OCI-M1 (cell line): ENCODE results near the gene CEBPZ.
A peak's percentile ranks its signal among the peaks of the same experiment; 100 is the strongest.

ENCODE experiments used
- DNase-seq: peaks from one replicate; lab custom pipeline; 2025; lab: John Stamatoyannopoulos, UW

The CEBPZ gene

DNA sequence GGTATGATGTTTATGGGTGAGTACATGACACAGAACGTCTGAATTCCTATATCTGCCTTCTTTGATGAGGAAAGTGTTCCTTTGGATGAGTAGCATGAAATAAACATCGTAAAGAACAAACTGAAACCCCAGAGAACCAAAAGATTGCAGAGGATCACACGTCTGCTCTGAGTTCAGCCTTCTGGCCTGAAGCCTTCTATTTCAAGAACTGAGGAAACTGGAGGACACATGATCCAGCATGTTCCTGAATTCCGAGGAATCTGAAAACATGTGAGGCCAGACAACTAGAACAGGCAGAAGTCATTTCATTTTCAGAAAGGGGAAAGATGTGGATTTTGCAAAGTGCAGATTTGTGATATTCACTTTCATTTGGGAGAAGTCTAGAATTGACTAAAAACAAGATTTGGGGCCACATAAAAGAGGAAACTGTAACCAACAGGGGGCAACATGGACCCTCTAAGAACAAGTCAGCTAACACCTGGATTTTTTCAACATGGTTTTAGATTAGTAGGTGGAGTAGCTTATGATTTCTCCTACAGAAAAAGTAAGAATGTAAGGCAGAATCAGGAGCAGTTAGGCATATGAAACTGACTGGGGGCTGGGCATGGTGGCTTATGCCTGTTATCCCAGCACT is 51.3 kb downstream of the CEBPZ start:
- DNase-seq = no peak

DNA sequence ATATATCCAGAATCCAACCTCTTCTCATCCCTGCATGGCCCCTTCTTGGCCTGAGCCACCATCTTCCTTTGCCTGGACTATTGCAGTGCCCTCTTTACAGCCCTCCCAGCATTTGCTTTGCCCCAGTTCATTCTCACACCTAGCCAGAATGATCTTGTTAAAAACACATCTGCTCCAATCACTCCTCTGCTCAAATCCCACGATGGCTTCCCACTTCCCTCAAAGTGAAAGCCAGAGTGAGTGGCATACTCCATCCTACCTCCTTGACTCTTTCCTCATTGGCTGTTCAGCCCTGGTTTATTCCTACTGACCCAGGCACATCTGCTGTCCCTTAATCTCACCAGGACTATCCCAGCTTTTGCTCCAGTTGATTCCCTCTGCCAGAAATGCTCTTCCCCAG is 57.7 kb downstream of the CEBPZ start:
- DNase-seq = no peak

DNA sequence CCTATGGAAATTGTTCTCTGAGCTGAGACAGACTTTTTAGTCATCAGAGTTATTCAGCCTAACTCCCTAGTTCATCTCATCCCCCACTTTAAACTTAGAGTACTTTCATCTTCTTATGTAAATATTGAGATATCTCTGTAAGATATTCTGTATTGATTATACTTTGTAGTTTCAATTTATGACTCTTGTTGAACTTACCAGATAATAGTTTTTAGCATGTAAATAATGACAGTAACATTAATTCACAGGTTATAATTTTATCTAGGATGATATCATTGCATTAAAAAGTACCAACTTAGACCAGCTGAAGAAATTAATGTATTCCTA is 59.8 kb downstream of the CEBPZ start:
- no peak for DNase-seq

DNA sequence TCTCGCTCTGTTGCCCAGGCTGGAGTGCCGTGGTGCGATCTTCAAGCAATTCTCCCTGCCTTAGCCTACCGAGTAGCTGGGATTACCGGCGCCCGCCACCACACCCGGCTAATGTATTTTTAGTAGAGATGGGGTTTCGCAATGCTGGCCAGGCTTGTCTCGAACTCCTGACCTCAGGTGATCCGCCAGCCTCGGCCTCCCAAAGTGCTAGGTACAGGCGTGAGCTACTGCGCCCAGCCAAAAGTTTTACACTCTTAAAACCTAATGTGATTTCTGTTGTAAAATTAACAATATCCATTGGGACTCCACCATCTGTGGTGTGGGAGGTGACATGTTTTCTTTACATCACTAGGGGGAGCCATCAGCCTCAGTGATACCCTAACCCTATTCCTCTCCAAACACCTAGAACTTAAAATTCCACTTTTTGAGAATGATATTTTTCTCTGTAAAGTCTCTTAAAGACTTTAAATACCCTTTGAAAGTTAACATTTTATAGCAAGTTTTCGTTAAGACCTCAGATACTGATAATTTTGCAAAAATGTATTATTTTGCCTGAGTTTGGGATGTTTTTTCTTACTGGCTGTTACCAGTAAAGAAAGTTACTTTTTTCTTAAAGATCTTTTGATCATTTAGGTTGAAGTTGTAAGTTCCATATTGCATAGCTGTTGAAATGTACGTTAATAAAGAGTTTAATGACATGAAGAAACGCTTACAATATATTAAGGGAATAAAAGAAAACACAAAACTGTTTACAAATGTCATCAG is 63.0 kb downstream of the CEBPZ start:
- peak; percentile 71 for DNase-seq

DNA sequence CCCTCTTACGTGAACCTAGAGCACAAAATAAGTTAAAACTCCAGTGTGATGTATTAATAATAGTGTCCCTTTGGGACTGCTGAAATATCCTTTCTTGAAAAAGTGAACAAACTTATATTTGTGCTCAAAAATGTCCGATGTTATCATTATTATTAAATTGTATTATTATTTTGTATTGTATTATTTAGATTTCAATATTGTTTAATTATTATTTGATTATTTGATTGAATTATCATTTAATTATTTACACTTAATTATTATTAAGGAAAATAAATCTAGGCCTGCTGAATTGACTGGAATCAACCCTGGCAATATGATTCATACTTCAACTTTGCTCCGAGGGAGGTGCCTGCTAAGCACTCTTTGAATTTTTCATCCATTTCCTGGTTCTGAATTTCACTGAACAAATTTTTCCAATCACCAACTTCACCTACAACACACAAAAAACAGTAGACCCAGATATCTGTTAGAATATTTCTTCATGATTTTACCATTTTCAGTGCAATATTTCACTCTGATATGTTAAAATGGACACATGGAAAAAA is 63.7 kb downstream of the CEBPZ start:
- no peak for DNase-seq

DNA sequence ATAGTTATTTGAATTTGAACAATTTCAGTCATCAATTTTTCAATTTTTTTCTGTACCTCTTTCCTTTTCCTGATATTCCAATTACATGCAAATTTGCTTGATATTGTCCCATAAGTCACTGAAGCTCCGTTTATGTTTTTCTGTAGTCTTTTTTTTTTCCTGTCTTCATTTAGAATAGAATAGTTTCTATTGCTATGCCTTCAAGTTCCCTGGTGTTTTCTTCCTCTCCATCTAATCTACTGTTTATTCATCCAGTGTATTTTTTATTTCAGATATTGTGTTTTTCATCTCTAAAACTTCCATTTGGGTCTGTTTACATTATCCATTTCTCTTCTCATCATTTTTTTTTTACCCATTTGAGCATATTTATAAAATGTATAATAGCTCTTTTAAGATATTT is 66.6 kb downstream of the CEBPZ start:
- DNase-seq = no peak

DNA sequence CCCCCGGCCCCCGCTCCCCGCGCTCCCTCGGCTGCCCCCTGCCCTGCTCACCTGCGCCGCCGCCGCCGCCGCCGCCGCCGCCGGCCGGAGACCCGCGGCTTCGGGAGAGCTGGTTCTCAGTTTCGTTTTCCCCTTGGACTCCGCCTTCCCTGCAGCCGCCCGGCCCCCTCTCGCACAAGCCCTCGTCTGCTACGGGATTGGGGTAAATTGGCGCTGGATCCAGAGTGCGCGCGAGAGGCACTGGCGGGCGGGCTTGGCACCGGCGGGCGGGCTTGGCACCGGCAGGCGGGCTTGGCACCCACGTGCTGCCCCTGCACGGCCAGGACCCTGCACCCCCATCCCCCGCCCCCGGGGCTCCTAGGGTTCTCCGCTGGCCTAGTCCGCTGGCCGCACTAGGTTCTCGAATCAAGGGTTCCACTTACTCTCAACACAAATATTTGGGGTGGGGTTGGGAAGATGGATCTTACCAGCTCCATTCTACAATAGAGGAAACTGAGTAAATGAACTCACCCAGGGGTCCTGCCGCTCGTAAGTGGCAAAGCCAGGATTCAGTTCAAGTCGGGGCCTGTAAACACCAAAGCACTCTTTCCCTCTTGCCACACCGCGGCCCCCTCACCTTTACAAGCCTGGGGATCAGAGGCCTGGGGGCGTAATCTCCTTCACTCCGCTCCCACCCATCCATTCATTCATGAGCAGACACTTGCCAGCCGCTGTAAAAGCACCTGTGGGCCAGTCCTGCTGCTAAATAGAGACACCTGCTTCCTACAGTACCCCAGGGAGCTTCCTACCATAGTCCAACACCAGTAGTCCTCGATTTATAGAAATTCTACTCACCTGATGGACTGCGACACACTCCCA is 74.3 kb downstream of the CEBPZ start, which contains the start of gene EIF2AK2:
EIF2AK2 (minus strand) TSS at position 124 of the 858 bp plus-strand sequence. CDS start 9,174 bp downstream, outside the sequence.
- peak; percentile 86 for DNase-seq

DNA sequence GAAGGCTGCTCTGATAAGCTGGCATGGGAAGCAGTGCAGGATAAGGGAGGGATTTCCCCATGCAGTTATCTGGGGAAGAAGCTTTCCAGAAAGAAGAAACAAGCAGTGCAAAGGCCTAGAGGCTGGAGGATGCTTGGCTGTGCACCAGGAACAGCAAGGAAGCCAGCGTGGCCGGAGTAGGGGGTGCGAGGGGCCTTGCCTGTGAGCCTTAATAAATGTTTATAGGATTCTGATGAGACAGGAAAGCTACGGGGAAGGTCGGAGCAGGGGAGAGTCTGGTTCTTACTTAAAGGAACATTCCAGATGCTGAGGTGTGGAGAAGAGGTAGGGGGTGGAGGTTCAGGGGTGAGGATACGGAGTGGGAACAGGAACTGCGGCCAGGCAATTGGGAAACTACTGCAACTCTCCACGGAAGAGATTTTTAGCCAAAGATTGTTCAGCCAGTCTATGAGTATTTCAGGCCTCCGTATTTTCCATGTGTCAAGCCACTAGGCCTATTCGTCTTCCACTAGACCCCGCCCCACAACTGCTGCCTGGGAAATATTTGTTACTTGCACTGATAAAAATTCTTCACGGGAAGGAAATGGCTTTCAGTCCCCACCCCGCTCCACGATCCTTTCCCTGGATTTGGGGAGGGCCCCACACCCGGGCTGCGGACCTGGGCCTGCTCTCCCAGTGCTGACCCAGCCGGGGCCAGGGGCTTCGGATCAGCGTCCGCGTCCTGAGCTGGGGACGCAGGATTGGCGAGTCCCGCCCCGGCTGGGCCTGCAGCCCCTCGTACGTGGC is 75.1 kb downstream of the CEBPZ start:
- DNase-seq = peak; percentile 62

DNA sequence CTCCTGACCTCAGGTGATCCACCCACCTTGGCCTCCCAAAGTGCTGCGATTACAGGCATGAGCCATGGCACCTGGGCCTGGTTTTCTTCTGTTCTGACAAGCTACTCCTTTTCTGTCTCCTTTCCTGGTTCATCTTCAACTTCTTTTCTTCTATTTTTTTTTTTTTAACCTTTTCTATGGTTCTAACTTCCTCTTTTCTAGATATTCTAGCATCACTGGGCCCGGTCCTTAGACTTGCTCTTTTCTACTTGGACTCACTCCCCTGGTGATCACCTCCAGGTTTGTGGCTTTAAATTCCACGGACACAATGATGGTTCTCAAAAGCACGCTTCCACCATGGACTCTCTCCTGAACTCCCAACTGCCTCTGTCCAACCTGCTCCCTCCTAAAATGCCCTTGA is 76.6 kb downstream of the CEBPZ start:
- DNase-seq = peak; percentile 30

DNA sequence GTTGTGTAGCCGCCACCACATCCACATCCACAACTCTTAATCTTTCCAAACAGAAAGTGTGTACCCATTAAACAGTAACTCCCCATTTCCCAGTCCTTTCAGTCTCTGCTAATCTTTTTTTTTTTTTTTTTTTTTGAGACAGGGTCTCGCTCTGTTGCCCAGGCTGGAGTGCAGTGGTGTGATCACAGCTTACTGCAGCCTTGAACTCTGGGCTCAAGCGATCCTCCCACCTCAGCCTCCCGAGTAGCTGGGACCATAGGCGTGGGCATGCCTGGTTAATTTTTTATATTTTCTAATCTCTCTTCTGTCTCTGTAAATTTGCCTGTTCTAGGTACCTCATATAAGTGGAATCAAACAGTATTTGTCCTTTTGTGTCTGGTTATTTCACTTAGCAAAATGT is 78.2 kb downstream of the CEBPZ start:
- no peak for DNase-seq
